NT2/D1 (cell line): ENCODE results near the gene MRPL38.

Experiments used
- SUZ12 ChIP-seq: IDR thresholded peaks from 2 replicates; pipeline ENCODE4 v1.6.1; 2011; ENCODE audit not compliant: insufficient read length, insufficient read depth; ENCODE audit errors: extremely low read depth
- YY1 ChIP-seq: IDR thresholded peaks from 2 replicates; pipeline ENCODE4 v1.6.1; 2011; ENCODE audit not compliant: insufficient read length, insufficient read depth

DNA sequence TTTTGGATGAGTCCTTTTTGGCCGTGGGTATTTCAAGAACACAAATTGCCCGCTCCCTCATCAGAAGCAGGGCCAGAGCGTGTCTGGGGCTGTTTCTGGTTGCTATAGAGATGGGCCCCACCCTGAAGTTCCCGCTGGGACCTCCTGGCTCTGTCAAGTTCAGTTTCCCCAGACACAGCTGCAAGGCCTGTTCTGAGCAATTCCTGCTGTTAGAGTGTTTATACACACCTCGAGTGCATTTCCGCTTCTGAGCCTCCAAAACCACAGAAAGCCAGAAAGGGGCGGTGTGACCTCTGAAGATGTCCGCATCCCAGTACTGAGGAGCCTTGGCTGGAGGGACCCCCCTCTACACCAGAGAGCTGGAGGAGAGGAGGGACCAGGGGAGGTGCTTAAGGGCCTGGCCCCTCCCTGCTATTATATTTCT, 40.2 kb downstream of the MRPL38 start:
- TF ChIP-seq YY1 (no peak), SUZ12 (no peak)
